GM12878 (cell line): ENCODE measurements around the gene UNC93B1. TPM values are rescaled to one million over a fixed set of nuclear protein-coding genes. Genes with fewer than 3 reads are reported as not detected.

Experiments used
- ATAC-seq: fragments of 200-7000 bp; cut with Tn5 transposase; 3 replicates; pipeline ENCODE4 v1.9.1; 2020; ENCODE audit warnings: mild to moderate bottlenecking, moderate library complexity
- BruUV-seq: library from RNA; stranded (reverse); fragments of 400-500 nt; replicated peaks from 2 replicates; lab custom pipeline; 2021; lab: Mats Ljungman, UMichigan
- CTCF ChIA-PET: fragments of 300-600 bp; sonication (Branson Sonifier 250); formaldehyde crosslinking; extraction: SDS; loops from one replicate; lab custom pipeline; 2021; ENCODE audit warnings: inconsistent platforms; lab: Yijun Ruan, JAX
- POLR2A ChIA-PET: fragments of 350-600 bp; formaldehyde crosslinking; extraction: SDS; loops from one replicate; lab custom pipeline; 2021; ENCODE audit warnings: inconsistent platforms; lab: Charles Lee
- RAD21 ChIA-PET: fragments of 300-600 bp; sonication (Branson Sonifier 250); formaldehyde crosslinking; loops from one replicate; lab custom pipeline; 2023; ENCODE audit warnings: antibody characterized with exemption; ENCODE audit not compliant: unreplicated experiment; lab: Charles Lee
- SMC1A ChIA-PET: fragments of 300-600 bp; sonication (Branson Sonifier 250); formaldehyde crosslinking; loops from one replicate; lab custom pipeline; 2023; ENCODE audit not compliant: unreplicated experiment, uncharacterized antibody; lab: Charles Lee
- DNase-seq: peaks from one replicate; pipeline ENCODE4 v3.0.0-alpha.2; 2011; ENCODE audit warnings: low read depth, low spot score
- FAIRE-seq: peaks from 3 replicates; lab custom pipeline; 2011; peaks lifted over from hg19 to GRCh38; lab: Jason Lieb, UNC
- H2AFZ ChIP-seq: 2 replicates; pipeline ENCODE4 v1.6.0; 2011; ENCODE audit warnings: low read depth, low read length, control low read depth; ENCODE audit not compliant: control insufficient read depth
- H3K27ac ChIP-seq: 2 replicates; pipeline ENCODE4 v1.5.1; 2011; ENCODE audit warnings: control low read depth; ENCODE audit not compliant: control insufficient read depth, insufficient read depth
- H3K27me3 ChIP-seq, 2 experiments: replicated peaks in 1 of 2; 2 replicates each; pipeline versions ENCODE4 v1.6.0 to v1.6.1; 2011; ENCODE audit warnings: low read length in 1 of 2; ENCODE audit not compliant: control insufficient read depth in 2 of 2, insufficient read depth in 2 of 2
- H3K36me3 ChIP-seq, 2 experiments: 2 replicates each; pipeline ENCODE4 v1.5.1; 2011; ENCODE audit warnings: low read length in 1 of 2; ENCODE audit not compliant: control insufficient read depth in 2 of 2, insufficient read depth in 2 of 2
- H3K4me1 ChIP-seq: 2 replicates; pipeline ENCODE4 v1.6.1; 2011; ENCODE audit warnings: mild to moderate bottlenecking, low read length, moderate library complexity, mixed read lengths; ENCODE audit not compliant: control insufficient read depth, insufficient read depth
- H3K4me2 ChIP-seq: 2 replicates; pipeline ENCODE4 v1.6.0; 2011; ENCODE audit warnings: control low read depth; ENCODE audit not compliant: control insufficient read depth, insufficient read depth
- H3K4me3 ChIP-seq: fragments of 200-600 bp; sonication (generic); 2 replicates; pipeline ENCODE4 v1.5.1; 2016
- H3K79me2 ChIP-seq: 2 replicates; pipeline ENCODE4 v1.6.0; 2011; ENCODE audit warnings: low read length; ENCODE audit not compliant: control insufficient read depth, insufficient read depth
- H3K9ac ChIP-seq: 2 replicates; pipeline ENCODE4 v1.8.0; 2011; ENCODE audit warnings: low read length, control low read depth, mixed read lengths; ENCODE audit not compliant: control insufficient read depth, insufficient read depth
- H3K9me3 ChIP-seq: replicated peaks from 3 replicates; pipeline ENCODE4 v1.5.1; 2011; ENCODE audit warnings: mild to moderate bottlenecking, low read length; ENCODE audit not compliant: control insufficient read depth, insufficient read depth
- H4K20me1 ChIP-seq: 2 replicates; pipeline ENCODE4 v1.6.0; 2011; ENCODE audit not compliant: control insufficient read depth, insufficient read depth
- ATF2 ChIP-seq: IDR thresholded peaks from 2 replicates; pipeline ENCODE4 v1.6.1; 2012; ENCODE audit warnings: low read length, inconsistent platforms
- HCFC1 ChIP-seq: fragments of 150-350 bp; IDR thresholded peaks from 2 replicates; pipeline ENCODE4 v1.6.1; 2014; ENCODE audit warnings: low read length
- HDAC2 ChIP-seq: fragments of 200-600 bp; sonication (generic); IDR thresholded peaks from 2 replicates; pipeline ENCODE4 v1.6.1; 2017
- MTA2 ChIP-seq: fragments of 450-650 bp; IDR thresholded peaks from 2 replicates; pipeline ENCODE4 v1.6.1; 2016; ENCODE audit warnings: low read depth, mild to moderate bottlenecking, moderate library complexity
- POLR2A ChIP-seq: IDR thresholded peaks from 2 replicates; pipeline ENCODE4 v1.6.1; 2011; ENCODE audit warnings: low read depth, mild to moderate bottlenecking, low read length
- RELA ChIP-seq: fragments of 450-650 bp; IDR thresholded peaks from 2 replicates; pipeline ENCODE4 v1.8.0; 2014; ENCODE audit warnings: borderline replicate concordance; ENCODE audit not compliant: partially characterized antibody
- RUNX3 ChIP-seq: IDR thresholded peaks from 2 replicates; pipeline ENCODE4 v1.6.1; 2012; ENCODE audit warnings: low read length, inconsistent platforms
- SRF ChIP-seq, 2 experiments: IDR thresholded peaks; 2 replicates each; pipeline ENCODE4 v1.6.1; 2011; ENCODE audit warnings: low read depth in 2 of 2, low read length in 2 of 2, mild to moderate bottlenecking in 1 of 2, moderate library complexity in 1 of 2
- TCF12 ChIP-seq: IDR thresholded peaks from 2 replicates; pipeline ENCODE4 v1.6.1; 2011; ENCODE audit warnings: low read depth, mild to moderate bottlenecking, low read length
- ZSCAN29 ChIP-seq: fragments of 450-650 bp; IDR thresholded peaks from 2 replicates; pipeline ENCODE4 v1.6.1; 2017; ENCODE audit warnings: mild to moderate bottlenecking, moderate library complexity
- WGBS: methylation state at CpG from one replicate; pipeline ENCODE4 v1.1.6; 2016; ENCODE audit warnings: low lambda C conversion rate; ENCODE audit not compliant: insufficient replicate concordance, insufficient coverage; ENCODE audit errors: missing lambda C conversion rate; 5-methylcytosine and 5-hydroxymethylcytosine counted together
- in situ Hi-C: fragments of 300-500 bp; cut with MboI; formaldehyde crosslinking; loops from 9 replicates; pipeline ENCODE4 v1.14.3; 2018; ENCODE audit warnings: mixed read lengths
- intact Hi-C: fragments of 100-400 bp; cut with micrococcal nuclease; formaldehyde crosslinking; loops from one replicate; pipeline ENCODE4 v1.14.2; 2022; ENCODE audit not compliant: unreplicated experiment
- polyA plus RNA-seq, 11 experiments: library from polyadenylated mRNA; depleted of rRNA in 4 of 11; unstranded in 6 of 11; stranded (reverse) in 5 of 11; fragments of >200 nt; fragmentation: Nextera tagmentation in 4 of 11; fragmentation: Illumina TruSeq in 1 of 11; extraction: Ambion mirVana in 4 of 11; extraction: Trizol in 1 of 11; gene quantifications; 1 replicate in 1 of 11; 2 replicates in 10 of 11; pipeline versions ENCODE4 v1.2.1 to v1.2.3, GENCODE V29; 2011 to 2016; ENCODE audit warnings: inconsistent platforms in 2 of 11, missing spikeins in 2 of 11, low read depth in 1 of 11
- total RNA-seq, 4 experiments: library from RNA; depleted of rRNA in 3 of 4; stranded (reverse); fragments of >200 nt in 3 of 4; fragmentation: Illumina TruSeq in 1 of 4; extraction: Trizol in 1 of 4; gene quantifications; 2 replicates each; pipeline versions ENCODE4 v1.2.1 to v1.2.3, GENCODE V29; 2013 to 2021
- TF ChIP-seq, protein P1 (sequence below): fragments of 450-650 bp; IDR thresholded peaks from 2 replicates; pipeline ENCODE4 v1.6.1; 2014; ENCODE audit warnings: mild to moderate bottlenecking
- TF ChIP-seq, protein P2 (sequence below): IDR thresholded peaks from 2 replicates; pipeline ENCODE4 v1.6.1; 2011; ENCODE audit warnings: borderline replicate concordance, low read depth, mild to moderate bottlenecking, moderate library complexity, mixed read lengths, low read length; ENCODE audit not compliant: insufficient read depth; ENCODE audit errors: extremely low read length

Gene UNC93B1
- total and polyA plus RNA-seq, 10 of the 15 experiments (the other 5 are each of a cell fraction or from before 2014, with no cell fraction given) = 1.3 to 79.7 (median 36.3) TPM

- no peak for ATAC-seq
- intact Hi-C loops = no loop called here
- ChIA-PET SMC1A (no interaction called here), CTCF (no interaction called here), RAD21 (no interaction called here), POLR2A (no interaction called here)
- Histone ChIP-seq H3K9me3 (no peaks in the 10 kb centered on the region), H3K27ac (no peak overlapping the region), H3K4me1 (peaks cover 38% of the 10 kb centered on the region), H3K4me3 (no peak overlapping the region), H4K20me1 (no peaks in the 10 kb centered on the region), H3K79me2 (peaks cover 14% of the 10 kb centered on the region), H3K4me2 (no peak overlapping the region), H3K9ac (no peak overlapping the region), H3K36me3 (no peaks in the 10 kb centered on the region; a peak in 1 of 4 replicates), H2AFZ (no peak overlapping the region), H3K27me3 (no peaks in the 10 kb centered on the region)
- peak; percentile 38; the same call in 1 of the 2 replicates for TF ChIP-seq POLR2A
- TF ChIP-seq RELA = no peak
- TF ChIP-seq ATF2 = no peak
- TF ChIP-seq HDAC2 = no peak
- no peak for DNase-seq
- FAIRE-seq = no peak
- BruUV-seq = no TSS peak
- in situ Hi-C loops = no loop called here
- WGBS = 89% methylated on average over 13 of the region's 13 CpGs
Observed at GRCh38 chr11:67999201-67999629, 4.7 kb downstream of the UNC93B1 start.

DNA sequence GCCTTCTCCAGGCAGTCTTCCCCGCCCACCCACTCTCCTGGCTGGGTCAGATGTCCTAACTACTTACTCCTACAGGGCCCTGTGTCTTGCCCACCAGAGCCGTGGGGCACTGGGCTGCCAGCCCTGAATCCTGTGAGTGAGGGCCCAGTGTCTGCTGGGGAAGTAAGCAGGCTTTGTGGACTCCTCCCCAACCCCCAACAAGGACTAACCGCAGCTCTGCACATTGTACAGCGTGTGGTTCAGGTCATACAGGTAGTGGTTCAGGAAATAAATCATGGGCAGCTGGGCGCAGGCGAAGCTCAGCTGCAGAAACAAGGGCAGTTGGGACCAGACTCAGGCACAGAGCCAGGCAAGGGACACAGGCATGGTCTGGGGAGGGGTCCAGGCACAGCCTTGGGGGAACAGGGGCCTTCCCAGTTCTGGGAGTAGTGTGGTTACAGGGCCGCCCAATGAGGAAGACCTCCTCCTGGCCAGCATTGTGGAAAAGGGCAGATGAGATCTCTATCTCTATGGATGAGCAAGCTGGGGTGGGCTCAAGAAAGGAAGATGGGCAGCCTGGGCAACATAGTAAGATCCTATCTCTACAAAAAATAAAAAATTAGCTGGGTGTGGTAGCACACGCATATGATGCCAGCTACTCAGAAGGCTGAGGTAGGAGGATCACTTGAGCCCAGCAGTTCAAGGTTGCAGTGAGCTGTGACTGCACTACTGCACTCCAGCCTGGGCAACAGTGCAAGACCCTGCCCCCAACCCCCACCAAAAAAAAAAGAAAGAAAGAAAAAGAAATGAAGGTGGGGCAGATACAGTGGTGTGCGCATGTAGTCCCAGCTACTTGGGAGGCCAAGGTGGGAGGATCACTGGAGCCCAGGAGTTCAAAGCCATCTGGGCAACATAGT, 5.5 kb downstream of the UNC93B1 start:
- Histone ChIP-seq H3K9me3 (no peaks in the 10 kb centered on the region), H3K27ac (peak overlapping the region; percentile 42; the same call in 1 of the 2 replicates), H3K9ac (no peak overlapping the region; the same call in 1 of the 2 replicates)
- CTCF ChIA-PET = no interaction called here
- TF ChIP-seq RUNX3 = peak; percentile 88
- TF ChIP-seq, protein P1, sequence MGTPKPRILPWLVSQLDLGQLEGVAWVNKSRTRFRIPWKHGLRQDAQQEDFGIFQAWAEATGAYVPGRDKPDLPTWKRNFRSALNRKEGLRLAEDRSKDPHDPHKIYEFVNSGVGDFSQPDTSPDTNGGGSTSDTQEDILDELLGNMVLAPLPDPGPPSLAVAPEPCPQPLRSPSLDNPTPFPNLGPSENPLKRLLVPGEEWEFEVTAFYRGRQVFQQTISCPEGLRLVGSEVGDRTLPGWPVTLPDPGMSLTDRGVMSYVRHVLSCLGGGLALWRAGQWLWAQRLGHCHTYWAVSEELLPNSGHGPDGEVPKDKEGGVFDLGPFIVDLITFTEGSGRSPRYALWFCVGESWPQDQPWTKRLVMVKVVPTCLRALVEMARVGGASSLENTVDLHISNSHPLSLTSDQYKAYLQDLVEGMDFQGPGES = no peak
- TF ChIP-seq, protein P2, sequence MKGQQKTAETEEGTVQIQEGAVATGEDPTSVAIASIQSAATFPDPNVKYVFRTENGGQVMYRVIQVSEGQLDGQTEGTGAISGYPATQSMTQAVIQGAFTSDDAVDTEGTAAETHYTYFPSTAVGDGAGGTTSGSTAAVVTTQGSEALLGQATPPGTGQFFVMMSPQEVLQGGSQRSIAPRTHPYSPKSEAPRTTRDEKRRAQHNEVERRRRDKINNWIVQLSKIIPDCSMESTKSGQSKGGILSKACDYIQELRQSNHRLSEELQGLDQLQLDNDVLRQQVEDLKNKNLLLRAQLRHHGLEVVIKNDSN = no peak
- no peak for TF ChIP-seq ZSCAN29
- TF ChIP-seq HCFC1 = no peak
- peak; percentile 11; the same call in 1 of the 2 replicates for TF ChIP-seq MTA2
- TF ChIP-seq SRF (IDR thresholded peaks at IDR 0.05; ENCODE audit: low read depth in 2 of 2, low read length in 2 of 2) = no peak
- TF ChIP-seq TCF12 = 0 out of 2 replicates have a peak, but pooled peaks have one; percentile 43
- TF ChIP-seq, all 136 proteins: peak for 3
- Histone ChIP-seq H3K4me2 (peak overlapping the region; percentile 44), H3K4me3 (no peak overlapping the region), H3K36me3 (no peaks in the 10 kb centered on the region; a peak in 1 of 4 replicates), H3K27me3 (no peaks in the 10 kb centered on the region), H3K4me1 (peaks cover 38% of the 10 kb centered on the region), H4K20me1 (no peaks in the 10 kb centered on the region), H2AFZ (no peak overlapping the region), H3K79me2 (peaks cover 12% of the 10 kb centered on the region)
- ChIA-PET SMC1A (no interaction called here), RAD21 (interaction anchor here (0.6 kb wide), 1 partner anchor 63 kb away, joined by 4 read pairs; no protein-coding TSS in a partner anchor), POLR2A (no interaction called here)
- intact Hi-C loops = no loop called here
- in situ Hi-C loops = no loop called here
- ATAC-seq (peak; percentile 40), DNase-seq (no peak), FAIRE-seq (no peak)
- no TSS peak for BruUV-seq
- 66% methylated on average over 9 of the region's 9 CpGs for WGBS
